ENCODE measurements around the gene ZBTB7A.

DNA sequence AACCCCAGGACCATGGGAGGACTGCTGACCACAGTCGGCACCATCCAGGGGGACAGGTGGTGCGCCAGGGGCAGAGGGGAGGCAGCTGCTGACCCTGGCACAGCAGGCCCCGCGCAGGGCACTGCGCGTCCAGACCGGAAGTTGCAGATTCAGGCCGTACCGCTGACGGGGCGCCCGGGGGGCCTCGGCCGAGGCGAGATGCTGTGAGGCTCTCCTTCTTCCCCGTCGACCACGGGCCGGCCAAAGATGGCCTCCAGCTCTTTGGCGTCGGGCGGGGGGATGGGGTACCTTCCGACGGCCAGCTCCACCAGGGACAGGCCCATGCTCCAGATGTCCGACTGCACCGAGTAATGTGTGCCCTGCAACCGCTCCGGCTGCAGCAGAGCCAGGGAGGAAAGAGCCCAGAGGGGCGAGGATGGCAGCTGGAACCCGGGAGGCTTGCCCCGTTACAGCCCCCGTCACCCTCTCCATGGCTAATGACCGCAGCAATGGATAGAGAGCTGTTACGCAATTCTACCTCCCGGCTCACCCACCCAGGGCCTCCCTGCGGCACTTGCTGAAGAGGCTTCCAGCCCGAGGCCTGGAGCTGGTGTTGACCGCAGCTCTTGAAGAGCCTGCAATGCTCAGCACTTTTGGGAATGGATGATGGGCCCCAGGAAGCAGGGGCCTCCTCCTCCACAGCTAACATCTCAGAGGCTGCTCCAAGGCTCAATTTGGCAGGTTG lies 32.5 kb upstream of the ZBTB7A start:
- TF ChIP-seq, protein P1, sequence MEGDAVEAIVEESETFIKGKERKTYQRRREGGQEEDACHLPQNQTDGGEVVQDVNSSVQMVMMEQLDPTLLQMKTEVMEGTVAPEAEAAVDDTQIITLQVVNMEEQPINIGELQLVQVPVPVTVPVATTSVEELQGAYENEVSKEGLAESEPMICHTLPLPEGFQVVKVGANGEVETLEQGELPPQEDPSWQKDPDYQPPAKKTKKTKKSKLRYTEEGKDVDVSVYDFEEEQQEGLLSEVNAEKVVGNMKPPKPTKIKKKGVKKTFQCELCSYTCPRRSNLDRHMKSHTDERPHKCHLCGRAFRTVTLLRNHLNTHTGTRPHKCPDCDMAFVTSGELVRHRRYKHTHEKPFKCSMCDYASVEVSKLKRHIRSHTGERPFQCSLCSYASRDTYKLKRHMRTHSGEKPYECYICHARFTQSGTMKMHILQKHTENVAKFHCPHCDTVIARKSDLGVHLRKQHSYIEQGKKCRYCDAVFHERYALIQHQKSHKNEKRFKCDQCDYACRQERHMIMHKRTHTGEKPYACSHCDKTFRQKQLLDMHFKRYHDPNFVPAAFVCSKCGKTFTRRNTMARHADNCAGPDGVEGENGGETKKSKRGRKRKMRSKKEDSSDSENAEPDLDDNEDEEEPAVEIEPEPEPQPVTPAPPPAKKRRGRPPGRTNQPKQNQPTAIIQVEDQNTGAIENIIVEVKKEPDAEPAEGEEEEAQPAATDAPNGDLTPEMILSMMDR (IDR thresholded peaks at IDR 0.05) = no peak
- TF ChIP-seq EP300 (IDR thresholded peaks at IDR 0.05) = no peak
- no peak for TF ChIP-seq POLR2AphosphoS5 (IDR thresholded peaks at IDR 0.05)
